ENCODE measurements around the gene ADAMTS16.

ADAMTS16 gene

GRCh38 chr5:5156471-5157082 lies 16.4 kb downstream of the ADAMTS16 start:
- FAIRE-seq (no peak), DNase-seq (ENCODE audit: insufficient read length, low spot score) (no peak)
- TF ChIP-seq POLR2A (IDR thresholded peaks at IDR 0.05; ENCODE audit: low read depth, low read length) = no peak

- DNase-seq (ENCODE audit: insufficient read length, low spot score) (no peak), FAIRE-seq (no peak)
- TF ChIP-seq POLR2A (IDR thresholded peaks at IDR 0.05; ENCODE audit: low read depth, low read length) = no peak
Observed at GRCh38 chr5:5158472-5158895, 18.4 kb downstream of the ADAMTS16 start.

- no peak for DNase-seq (ENCODE audit: insufficient read length, low spot score)
- no peak for FAIRE-seq
- no peak for TF ChIP-seq POLR2A (IDR thresholded peaks at IDR 0.05; ENCODE audit: low read depth, low read length)
Observed at GRCh38 chr5:5159282-5160103, 19.4 kb downstream of the ADAMTS16 start.

- no peak for FAIRE-seq
- DNase-seq (ENCODE audit: insufficient read length, low spot score) = no peak
Observed at GRCh38 chr5:5164163-5164562, 24.0 kb downstream of the ADAMTS16 start.

GRCh38 chr5:5165541-5166002 lies 25.4 kb downstream of the ADAMTS16 start:
- DNase-seq (ENCODE audit: insufficient read length, low spot score) (peak; percentile 59), FAIRE-seq (peak; percentile 98)
- no peak for TF ChIP-seq POLR2A (IDR thresholded peaks at IDR 0.05; ENCODE audit: low read depth, low read length)

More at GRCh38 chr5:5164163-5164562, 24.0 kb downstream of the ADAMTS16 start:
- TF ChIP-seq POLR2A (IDR thresholded peaks at IDR 0.05; ENCODE audit: low read depth, low read length) = no peak

- TF ChIP-seq POLR2A (IDR thresholded peaks at IDR 0.05; ENCODE audit: low read depth, low read length) = no peak
- FAIRE-seq (no peak), DNase-seq (ENCODE audit: insufficient read length, low spot score) (no peak)
Observed at GRCh38 chr5:5169466-5169865, 29.3 kb downstream of the ADAMTS16 start.

GRCh38 chr5:5178136-5178535 lies 38.0 kb downstream of the ADAMTS16 start:
- no peak for TF ChIP-seq POLR2A (IDR thresholded peaks at IDR 0.05; ENCODE audit: low read depth, low read length)
- no peak for DNase-seq (ENCODE audit: insufficient read length, low spot score)
- FAIRE-seq = no peak

GRCh38 chr5:5178580-5178979 lies 38.5 kb downstream of the ADAMTS16 start:
- no peak for TF ChIP-seq POLR2A (IDR thresholded peaks at IDR 0.05; ENCODE audit: low read depth, low read length)
- FAIRE-seq (no peak), DNase-seq (ENCODE audit: insufficient read length, low spot score) (no peak)

GRCh38 chr5:5179079-5179478 lies 38.9 kb downstream of the ADAMTS16 start:
- no peak for TF ChIP-seq POLR2A (IDR thresholded peaks at IDR 0.05; ENCODE audit: low read depth, low read length)
- FAIRE-seq = peak; percentile 45
- DNase-seq (ENCODE audit: insufficient read length, low spot score) = peak; percentile 32

GRCh38 chr5:5179597-5179996 lies 39.5 kb downstream of the ADAMTS16 start:
- TF ChIP-seq POLR2A (IDR thresholded peaks at IDR 0.05; ENCODE audit: low read depth, low read length) = no peak
- DNase-seq (ENCODE audit: insufficient read length, low spot score) (no peak), FAIRE-seq (no peak)

- DNase-seq (ENCODE audit: insufficient read length, low spot score) = no peak
- no peak for TF ChIP-seq POLR2A (IDR thresholded peaks at IDR 0.05; ENCODE audit: low read depth, low read length)
- no peak for FAIRE-seq
Observed at GRCh38 chr5:5181650-5182324, 41.7 kb downstream of the ADAMTS16 start.

GRCh38 chr5:5182508-5183188 lies 42.5 kb downstream of the ADAMTS16 start:
- no peak for TF ChIP-seq POLR2A (IDR thresholded peaks at IDR 0.05; ENCODE audit: low read depth, low read length)
- FAIRE-seq (no peak), DNase-seq (ENCODE audit: insufficient read length, low spot score) (no peak)

GRCh38 chr5:5183189-5183699 lies 43.1 kb downstream of the ADAMTS16 start:
- FAIRE-seq (no peak), DNase-seq (ENCODE audit: insufficient read length, low spot score) (no peak)
- TF ChIP-seq POLR2A (IDR thresholded peaks at IDR 0.05; ENCODE audit: low read depth, low read length) = no peak

Measured in H54 (cell line).